Activated naive CD4-positive, alpha-beta T cell treated with anti-CD3 and anti-CD28 coated beads for 36 hours (primary cell): ENCODE measurements around the gene CEMIP2. TPM values are rescaled to one million over a fixed set of nuclear protein-coding genes. Genes with fewer than 3 reads are reported as not detected.
"Not testable (repeated sequence)": the region's sequence is repeated elsewhere in the genome, so short reads cannot be mapped to it uniquely, and the experiment has no call there.

Experiments used
- CTCF ChIA-PET: fragments of 350-600 bp; sonication (Branson Sonifier 250); formaldehyde crosslinking; loops from one replicate; lab custom pipeline; 2021; ENCODE audit warnings: antibody characterized with exemption; lab: Charles Lee
- DNase-seq: peaks from one replicate; pipeline ENCODE4 v3.0.0-alpha.2; 2020
- H3K27ac Mint-ChIP-seq: one replicate; pipeline ENCODE4 v1.8.0; 2021; ENCODE audit warnings: mild to moderate bottlenecking, mixed read lengths
- H3K27me3 Mint-ChIP-seq: one replicate; pipeline ENCODE4 v1.8.0; 2021; ENCODE audit warnings: low read depth, mixed read lengths
- H3K36me3 Mint-ChIP-seq: one replicate; pipeline ENCODE4 v1.8.0; 2021; ENCODE audit warnings: low read depth, mixed read lengths
- H3K4me1 Mint-ChIP-seq: one replicate; pipeline ENCODE4 v1.8.0; 2021; ENCODE audit warnings: low read depth, mixed read lengths
- H3K4me3 Mint-ChIP-seq: one replicate; pipeline ENCODE4 v1.8.0; 2021; ENCODE audit warnings: mild to moderate bottlenecking, moderate library complexity, mixed read lengths
- H3K9me3 Mint-ChIP-seq: one replicate; pipeline ENCODE4 v1.8.0; 2021; ENCODE audit warnings: mixed read lengths
- intact Hi-C: fragments of 100-400 bp; cut with micrococcal nuclease; formaldehyde crosslinking; loops from one replicate; pipeline ENCODE4 v1.15.1; 2023
- total RNA-seq, 2 experiments: library from RNA; stranded (reverse); gene quantifications; one replicate each; pipeline ENCODE4 v1.2.3, GENCODE V29; 2021

Gene CEMIP2
- total RNA-seq, 2 experiments from 2014 or later: 36.4 to 39.7 TPM

- DNase-seq: no peak
- Mint-ChIP-seq H3K36me3 (peaks cover 36% of the 10 kb centered on the region), H3K27ac (no peak overlapping the region), H3K4me3 (no peak overlapping the region), H3K4me1 (peaks cover 10% of the 10 kb centered on the region), H3K27me3 (no peaks in the 10 kb centered on the region), H3K9me3 (no peaks in the 10 kb centered on the region)
- CTCF ChIA-PET: interaction anchor here (0.6 to 0.8 kb wide), 4 partner anchors 20 to 1731 kb away, joined by 3 read pairs; no protein-coding TSS in a partner anchor
- intact Hi-C loops: no loop called here
Observed at GRCh38 chr9:71704796-71705195, 63.5 kb downstream of the CEMIP2 start.

- no peak for DNase-seq
- no peak overlapping the region for H3K4me3 Mint-ChIP-seq
- peaks cover 37% of the 10 kb centered on the region for H3K36me3 Mint-ChIP-seq
- H3K27me3 Mint-ChIP-seq: no peaks in the 10 kb centered on the region
- H3K4me1 Mint-ChIP-seq: peaks cover 2% of the 10 kb centered on the region
- CTCF ChIA-PET: no interaction called here
- H3K27ac Mint-ChIP-seq: no peak overlapping the region
- no peaks in the 10 kb centered on the region for H3K9me3 Mint-ChIP-seq
- intact Hi-C loops: no loop called here
Observed at GRCh38 chr9:71703172-71703872, 65.0 kb downstream of the CEMIP2 start.

GRCh38 chr9:71697882-71698281 is 70.4 kb downstream of the CEMIP2 start:
- H3K27me3 Mint-ChIP-seq: no peaks in the 10 kb centered on the region
- H3K36me3 Mint-ChIP-seq: peaks cover 47% of the 10 kb centered on the region
- intact Hi-C loops: loop anchor here (5.0 kb wide), 1 partner anchor 34 kb away; no protein-coding TSS in a partner anchor
- H3K4me1 Mint-ChIP-seq: no peaks in the 10 kb centered on the region
- no peak overlapping the region for H3K27ac Mint-ChIP-seq
- DNase-seq: no peak
- no peaks in the 10 kb centered on the region for H3K9me3 Mint-ChIP-seq
- CTCF ChIA-PET: interaction anchor here (1.0 kb wide), 1 partner anchor 70 kb away, joined by 4 read pairs; no protein-coding TSS in a partner anchor
- no peak overlapping the region for H3K4me3 Mint-ChIP-seq

- Mint-ChIP-seq H3K27ac (no peak overlapping the region), H3K36me3 (peaks cover 50% of the 10 kb centered on the region), H3K4me3 (no peak overlapping the region), H3K27me3 (no peaks in the 10 kb centered on the region), H3K9me3 (no peaks in the 10 kb centered on the region), H3K4me1 (peaks cover 8% of the 10 kb centered on the region)
- CTCF ChIA-PET: interaction anchor here (0.6 to 1.3 kb wide), 2 partner anchors 14 to 16 kb away, joined by 3 to 4 read pairs; no protein-coding TSS in a partner anchor
- intact Hi-C loops: no loop called here
- DNase-seq: no peak
Observed at GRCh38 chr9:71694332-71694731, 74.0 kb downstream of the CEMIP2 start.

GRCh38 chr9:71693607-71694006 is 74.7 kb downstream of the CEMIP2 start:
- DNase-seq: no peak
- Mint-ChIP-seq H3K4me1 (peaks cover 13% of the 10 kb centered on the region), H3K36me3 (peaks cover 52% of the 10 kb centered on the region), H3K9me3 (no peaks in the 10 kb centered on the region), H3K27me3 (no peaks in the 10 kb centered on the region), H3K4me3 (no peak overlapping the region), H3K27ac (no peak overlapping the region)
- intact Hi-C loops: no loop called here
- CTCF ChIA-PET: interaction anchor here (1.3 kb wide), 1 partner anchor 15 kb away, joined by 3 read pairs; no protein-coding TSS in a partner anchor

GRCh38 chr9:71692337-71692736 is 76.0 kb downstream of the CEMIP2 start:
- H3K36me3 Mint-ChIP-seq: peaks cover 46% of the 10 kb centered on the region
- no peaks in the 10 kb centered on the region for H3K27me3 Mint-ChIP-seq
- no peak overlapping the region for H3K27ac Mint-ChIP-seq
- peaks cover 14% of the 10 kb centered on the region for H3K4me1 Mint-ChIP-seq
- H3K4me3 Mint-ChIP-seq: no peak overlapping the region
- no peak for DNase-seq
- intact Hi-C loops: no loop called here
- no peaks in the 10 kb centered on the region for H3K9me3 Mint-ChIP-seq
- CTCF ChIA-PET: no interaction called here

GRCh38 chr9:71691576-71691975 is 76.7 kb downstream of the CEMIP2 start:
- intact Hi-C loops, H3K9me3 Mint-ChIP-seq, H3K4me3 Mint-ChIP-seq, H3K27me3 Mint-ChIP-seq, H3K27ac Mint-ChIP-seq, DNase-seq: not testable (repeated sequence)
- Mint-ChIP-seq H3K36me3 (peaks cover 44% of the 10 kb centered on the region), H3K4me1 (peaks cover 16% of the 10 kb centered on the region)
- CTCF ChIA-PET: interaction anchor here (0.7 kb wide), 1 partner anchor 39 kb away, joined by 5 read pairs; no protein-coding TSS in a partner anchor

GRCh38 chr9:71690689-71691435 is 77.5 kb downstream of the CEMIP2 start:
- Mint-ChIP-seq H3K9me3 (no peaks in the 10 kb centered on the region), H3K36me3 (peaks cover 44% of the 10 kb centered on the region), H3K27me3 (no peaks in the 10 kb centered on the region), H3K4me3 (no peak overlapping the region), H3K27ac (no peak overlapping the region), H3K4me1 (peaks cover 20% of the 10 kb centered on the region)
- intact Hi-C loops: no loop called here
- CTCF ChIA-PET: interaction anchor here (1.0 kb wide), 1 partner anchor 92 kb away, joined by 3 read pairs; no protein-coding TSS in a partner anchor
- no peak for DNase-seq

- CTCF ChIA-PET: interaction anchor here (0.7 to 1.0 kb wide), 2 partner anchors 26 to 92 kb away, joined by 3 to 4 read pairs; no protein-coding TSS in a partner anchor
- peaks cover 43% of the 10 kb centered on the region for H3K36me3 Mint-ChIP-seq
- peaks cover 26% of the 10 kb centered on the region for H3K4me1 Mint-ChIP-seq
- no peak for DNase-seq
- H3K4me3 Mint-ChIP-seq: no peak overlapping the region
- intact Hi-C loops: no loop called here
- no peaks in the 10 kb centered on the region for H3K27me3 Mint-ChIP-seq
- H3K27ac Mint-ChIP-seq: no peak overlapping the region
- no peaks in the 10 kb centered on the region for H3K9me3 Mint-ChIP-seq
Observed at GRCh38 chr9:71690063-71690688, 78.1 kb downstream of the CEMIP2 start.

GRCh38 chr9:71687676-71688075 is 80.6 kb downstream of the CEMIP2 start:
- Mint-ChIP-seq H3K27ac (no peak overlapping the region), H3K27me3 (no peaks in the 10 kb centered on the region), H3K9me3 (no peaks in the 10 kb centered on the region), H3K4me3 (no peak overlapping the region), H3K4me1 (peaks cover 39% of the 10 kb centered on the region), H3K36me3 (peaks cover 47% of the 10 kb centered on the region)
- no peak for DNase-seq
- intact Hi-C loops: no loop called here
- CTCF ChIA-PET: no interaction called here

GRCh38 chr9:71685988-71686387 is 82.3 kb downstream of the CEMIP2 start:
- intact Hi-C loops: loop anchor here (2.0 kb wide), 2 partner anchors 57 to 83 kb away; partner anchors contain the start of gene CEMIP2
- peak overlapping the region; percentile 38 for H3K27ac Mint-ChIP-seq
- no peaks in the 10 kb centered on the region for H3K27me3 Mint-ChIP-seq
- H3K4me3 Mint-ChIP-seq: no peak overlapping the region
- peaks cover 45% of the 10 kb centered on the region for H3K36me3 Mint-ChIP-seq
- DNase-seq: no peak
- no peaks in the 10 kb centered on the region for H3K9me3 Mint-ChIP-seq
- CTCF ChIA-PET: interaction anchor here (0.6 to 2.0 kb wide), 3 partner anchors 21 to 57 kb away, joined by 3 to 7 read pairs (median 3); no protein-coding TSS in a partner anchor
- H3K4me1 Mint-ChIP-seq: peaks cover 39% of the 10 kb centered on the region

- Mint-ChIP-seq H3K9me3 (no peaks in the 10 kb centered on the region), H3K36me3 (peaks cover 42% of the 10 kb centered on the region), H3K27me3 (no peaks in the 10 kb centered on the region), H3K4me3 (no peak overlapping the region), H3K4me1 (peaks cover 38% of the 10 kb centered on the region), H3K27ac (peak overlapping the region; percentile 4)
- intact Hi-C loops: loop anchor here (2.0 kb wide), 2 partner anchors 57 to 83 kb away; partner anchors contain the start of gene CEMIP2
- CTCF ChIA-PET: interaction anchor here (0.6 to 2.0 kb wide), 4 partner anchors 22 to 80 kb away, joined by 3 to 7 read pairs (median 4); no protein-coding TSS in a partner anchor
- peak; percentile 28 for DNase-seq
Observed at GRCh38 chr9:71685394-71685793, 82.9 kb downstream of the CEMIP2 start.
